Esophagus muscularis mucosa (tissue), 4 donors: ENCODE data around the gene CACNA1G. TPM values are rescaled to one million over a fixed set of nuclear protein-coding genes. Genes with fewer than 3 reads are reported as not detected.

Experiments used
- DNase-seq: peaks from one replicate; pipeline ENCODE4 v3.0.0-alpha.2; 2017; ENCODE audit errors: extremely low spot score
- H3K27ac ChIP-seq, 4 donors: fragments of 200-600 bp; sonication (generic); replicated peaks in 1 of 4; 1 replicate in 3 of 4; 2 replicates in 1 of 4; pipeline ENCODE4 v1.5.1; 2016 to 2019; ENCODE audit warnings: mild to moderate bottlenecking in 1 of 4
- H3K27me3 ChIP-seq, 4 donors: fragments of 200-600 bp; sonication (generic); one replicate each; pipeline versions ENCODE4 v1.5.1 to v1.6.0; 2016 to 2019
- H3K36me3 ChIP-seq, 4 donors: fragments of 200-600 bp; sonication (generic); one replicate each; pipeline ENCODE4 v1.5.1; 2016 to 2019
- H3K4me1 ChIP-seq, 4 donors: fragments of 200-600 bp; sonication (generic); one replicate each; pipeline ENCODE4 v1.5.1; 2016 to 2019
- H3K4me3 ChIP-seq, 4 donors: fragments of 200-600 bp; sonication (generic); 1 replicate in 2 of 4; 2 replicates in 2 of 4; pipeline ENCODE4 v1.5.1; 2016 to 2019; ENCODE audit warnings: mild to moderate bottlenecking in 4 of 4, moderate library complexity in 1 of 4
- H3K9me3 ChIP-seq, 4 donors: fragments of 200-600 bp; sonication (generic); 1 replicate in 3 of 4; 2 replicates in 1 of 4; pipeline ENCODE4 v1.5.1; 2016 to 2019
- CTCF ChIP-seq, 3 experiments: fragments of 200-600 bp in 2 of 3; fragments of 450-650 bp in 1 of 3; sonication (generic) in 2 of 3; IDR thresholded peaks; one replicate each; pipeline ENCODE4 v1.5.1; 2017 to 2019; ENCODE audit warnings: antibody characterized with exemption in 3 of 3, mild to moderate bottlenecking in 2 of 3, moderate library complexity in 1 of 3
- EP300 ChIP-seq: sonication (generic); formaldehyde crosslinking; IDR thresholded peaks from one replicate; pipeline ENCODE4 v1.6.1; 2017; ENCODE audit warnings: antibody characterized with exemption
- POLR2A ChIP-seq: fragments of 450-650 bp; IDR thresholded peaks from one replicate; pipeline ENCODE4 v1.6.1; 2017; ENCODE audit warnings: antibody characterized with exemption, moderate library complexity, mild to moderate bottlenecking, low read depth
- POLR2AphosphoS5 ChIP-seq, 2 donors: sonication (generic); formaldehyde crosslinking; IDR thresholded peaks; one replicate each; pipeline ENCODE4 v1.6.1; 2017; ENCODE audit warnings: antibody characterized with exemption in 2 of 2
- WGBS: methylation state at CpG from one replicate; pipeline ENCODE4 v1.1.5; 2018; 5-methylcytosine and 5-hydroxymethylcytosine counted together
- intact Hi-C: fragments of 100-400 bp; cut with DNase I; formaldehyde crosslinking; loops from one replicate; pipeline ENCODE4 v1.15.1; 2023
- total RNA-seq, 4 donors: library from RNA; depleted of rRNA; stranded (reverse); fragments of >200 nt; gene quantifications; one replicate each; pipeline versions ENCODE4 v1.1.0 to v1.2.1, GENCODE V29; 2016

CACNA1G gene
- total RNA-seq, 4 donors from 2014 or later, result 0.39 to 0.63 (median 0.50) TPM; not detected in 1

- Histone ChIP-seq H3K36me3 (peaks cover 5 to 44% (median 18%) of the 10 kb centered on the region in 4 donors), H3K4me3 (no peak overlapping the region), H3K4me1 (peaks cover 35 to 38% (median 35%) of the 10 kb centered on the region in 4 donors), H3K9me3 (no peaks in the 10 kb centered on the region), H3K27me3 (peaks cover 0 to 69% (median 31%) of the 10 kb centered on the region in 4 donors), H3K27ac (no peak overlapping the region)
- intact Hi-C loops, result no loop called here
- TF ChIP-seq POLR2AphosphoS5 (IDR thresholded peaks at IDR 0.05) (no peak), CTCF (IDR thresholded peaks at IDR 0.05) (no peak), EP300 (no peak), POLR2A (no peak)
- WGBS, result 43% methylated on average over 3 of the region's 5 CpGs
- no peak for DNase-seq
These were observed 3.7 kb upstream of the CACNA1G start for GRCh38 chr17:50556803-50557202.

GRCh38 chr17:50557630-50558029 lies 2.9 kb upstream of the CACNA1G start:
- Histone ChIP-seq H3K27me3 (peaks cover 3 to 78% (median 39%) of the 10 kb centered on the region in 4 donors), H3K9me3 (no peaks in the 10 kb centered on the region), H3K36me3 (peaks cover 5 to 37% (median 16%) of the 10 kb centered on the region in 4 donors), H3K4me1 (peaks cover 41 to 43% (median 43%) of the 10 kb centered on the region in 4 donors), H3K27ac (no peak overlapping the region), H3K4me3 (no peak overlapping the region)
- 100% methylated on average over 4 of the region's 4 CpGs for WGBS
- intact Hi-C loops, result no loop called here
- DNase-seq, result no peak
- no peak for TF ChIP-seq POLR2A
- no peak for TF ChIP-seq POLR2AphosphoS5 (IDR thresholded peaks at IDR 0.05)
- no peak for TF ChIP-seq EP300
- TF ChIP-seq CTCF (IDR thresholded peaks at IDR 0.05), result no peak

- TF ChIP-seq EP300, result no peak
- intact Hi-C loops, result no loop called here
- no peak overlapping the region for H3K27ac ChIP-seq
- H3K4me1 ChIP-seq, result peaks cover 41 to 47% (median 43%) of the 10 kb centered on the region in 4 donors
- DNase-seq, result no peak
- H3K4me3 ChIP-seq, result no peak overlapping the region
- whole genome bisulfite sequencing, result 79% methylated on average over 4 of the region's 4 CpGs
- H3K9me3 ChIP-seq, result no peaks in the 10 kb centered on the region
- peaks cover 5 to 32% (median 16%) of the 10 kb centered on the region in 4 donors for H3K36me3 ChIP-seq
- H3K27me3 ChIP-seq, result peaks cover 3 to 81% (median 43%) of the 10 kb centered on the region in 4 donors
These were observed 2.4 kb upstream of the CACNA1G start for GRCh38 chr17:50558091-50558490.

- Histone ChIP-seq H3K27me3 (peaks cover 3 to 83% (median 48%) of the 10 kb centered on the region in 4 donors), H3K4me3 (peak overlapping the region in 1 of 4 donors; percentile 73), H3K9me3 (no peaks in the 10 kb centered on the region), H3K4me1 (peaks cover 41 to 47% (median 43%) of the 10 kb centered on the region in 4 donors), H3K27ac (no peak overlapping the region), H3K36me3 (peaks cover 5 to 28% (median 16%) of the 10 kb centered on the region in 4 donors)
- DNase-seq, result no peak
- 49% methylated on average over 6 of the region's 18 CpGs for WGBS
- intact Hi-C loops, result no loop called here
- TF ChIP-seq POLR2A, result no peak
- TF ChIP-seq EP300, result no peak
- TF ChIP-seq CTCF (IDR thresholded peaks at IDR 0.05), result no peak
- TF ChIP-seq POLR2AphosphoS5 (IDR thresholded peaks at IDR 0.05), result no peak
These were observed 2.0 kb upstream of the CACNA1G start for GRCh38 chr17:50558581-50558940.

- H3K9me3 ChIP-seq, result no peaks in the 10 kb centered on the region
- peaks cover 41 to 49% (median 44%) of the 10 kb centered on the region in 4 donors for H3K4me1 ChIP-seq
- no peak for DNase-seq
- intact Hi-C loops, result no loop called here
- WGBS, result 28% methylated on average over 11 of the region's 55 CpGs
- peak overlapping the region; percentile 58 to 73 (median 62) for H3K4me3 ChIP-seq
- peaks cover 3 to 88% (median 50%) of the 10 kb centered on the region in 4 donors for H3K27me3 ChIP-seq
- peaks cover 5 to 26% (median 16%) of the 10 kb centered on the region in 4 donors for H3K36me3 ChIP-seq
- H3K27ac ChIP-seq, result no peak overlapping the region
- TF ChIP-seq POLR2AphosphoS5 (IDR thresholded peaks at IDR 0.05), result no peak
- no peak for TF ChIP-seq POLR2A
- TF ChIP-seq CTCF (IDR thresholded peaks at IDR 0.05), result no peak
- no peak for TF ChIP-seq EP300
These were observed 1.4 kb upstream of the CACNA1G start for GRCh38 chr17:50558941-50559614.
